Prostate gland (tissue), 2 donors: ENCODE results near the gene TCF7L2. TPM values are rescaled to one million over a fixed set of nuclear protein-coding genes. Genes with fewer than 3 reads are reported as not detected.

Source experiments
- DNase-seq: peaks from one replicate; pipeline ENCODE4 v3.0.0-alpha.2; 2019; ENCODE audit warnings: low spot score
- H3K27ac ChIP-seq, 2 donors: fragments of 200-600 bp; sonication (generic); 2 replicates each; pipeline ENCODE4 v1.5.1; 2017 to 2019
- H3K27me3 ChIP-seq: fragments of 200-600 bp; sonication (generic); replicated peaks from 2 replicates; pipeline ENCODE4 v1.5.1; 2019; ENCODE audit not compliant: insufficient read depth
- H3K36me3 ChIP-seq, 2 donors: fragments of 200-600 bp; sonication (generic); 1 replicate in 1 of 2; 2 replicates in 1 of 2; pipeline versions ENCODE4 v1.5.1 to v1.8.1; 2017 to 2019
- H3K4me1 ChIP-seq: fragments of 200-600 bp; sonication (generic); replicated peaks from 2 replicates; pipeline ENCODE4 v1.5.1; 2019
- H3K4me3 ChIP-seq, 2 donors: fragments of 200-600 bp; sonication (generic); 2 replicates each; pipeline ENCODE4 v1.5.1; 2017 to 2019
- H3K9me3 ChIP-seq: fragments of 200-600 bp; sonication (generic); 2 replicates; pipeline ENCODE4 v1.5.1; 2017
- POLR2A ChIP-seq: fragments of 450-650 bp; IDR thresholded peaks from one replicate; pipeline ENCODE4 v1.6.1; 2016; ENCODE audit warnings: antibody characterized with exemption, mild to moderate bottlenecking
- POLR2AphosphoS5 ChIP-seq: sonication (generic); formaldehyde crosslinking; IDR thresholded peaks from one replicate; pipeline ENCODE4 v1.6.1; 2017; ENCODE audit warnings: antibody characterized with exemption
- WGBS: methylation state at CpG from one replicate; pipeline ENCODE4 v1.1.5; 2018; 5-methylcytosine and 5-hydroxymethylcytosine counted together
- intact Hi-C: fragments of 100-400 bp; cut with DNase I; formaldehyde crosslinking; loops from one replicate; pipeline ENCODE4 v1.14.2; 2022
- total RNA-seq, 2 donors: library from RNA; depleted of rRNA; stranded (reverse); fragments of >200 nt; gene quantifications; one replicate each; pipeline ENCODE4 v1.1.0, GENCODE V29; 2016
- TF ChIP-seq, protein P1 (sequence below), 4 experiments: fragments of 200-600 bp in 2 of 4; fragments of 450-650 bp in 2 of 4; sonication (generic) in 2 of 4; IDR thresholded peaks; 1 replicate in 3 of 4; 2 replicates in 1 of 4; pipeline ENCODE4 v1.5.1; 2016 to 2019; ENCODE audit warnings: antibody characterized with exemption in 4 of 4, mild to moderate bottlenecking in 2 of 4, moderate library complexity in 2 of 4

The TCF7L2 gene
- total RNA-seq, 2 donors from 2014 or later: 9.8 to 29.8 TPM

GRCh38 chr10:113126229-113127201 lies 176.5 kb downstream of the TCF7L2 start:
- Histone ChIP-seq H3K4me1 (no peaks in the 10 kb centered on the region), H3K9me3 (no peaks in the 10 kb centered on the region), H3K36me3 (no peaks in the 10 kb centered on the region), H3K27ac (no peak overlapping the region), H3K4me3 (peak overlapping the region; percentile 19 to 23), H3K27me3 (no peaks in the 10 kb centered on the region)
- TF ChIP-seq POLR2A: no peak
- TF ChIP-seq, protein P1, sequence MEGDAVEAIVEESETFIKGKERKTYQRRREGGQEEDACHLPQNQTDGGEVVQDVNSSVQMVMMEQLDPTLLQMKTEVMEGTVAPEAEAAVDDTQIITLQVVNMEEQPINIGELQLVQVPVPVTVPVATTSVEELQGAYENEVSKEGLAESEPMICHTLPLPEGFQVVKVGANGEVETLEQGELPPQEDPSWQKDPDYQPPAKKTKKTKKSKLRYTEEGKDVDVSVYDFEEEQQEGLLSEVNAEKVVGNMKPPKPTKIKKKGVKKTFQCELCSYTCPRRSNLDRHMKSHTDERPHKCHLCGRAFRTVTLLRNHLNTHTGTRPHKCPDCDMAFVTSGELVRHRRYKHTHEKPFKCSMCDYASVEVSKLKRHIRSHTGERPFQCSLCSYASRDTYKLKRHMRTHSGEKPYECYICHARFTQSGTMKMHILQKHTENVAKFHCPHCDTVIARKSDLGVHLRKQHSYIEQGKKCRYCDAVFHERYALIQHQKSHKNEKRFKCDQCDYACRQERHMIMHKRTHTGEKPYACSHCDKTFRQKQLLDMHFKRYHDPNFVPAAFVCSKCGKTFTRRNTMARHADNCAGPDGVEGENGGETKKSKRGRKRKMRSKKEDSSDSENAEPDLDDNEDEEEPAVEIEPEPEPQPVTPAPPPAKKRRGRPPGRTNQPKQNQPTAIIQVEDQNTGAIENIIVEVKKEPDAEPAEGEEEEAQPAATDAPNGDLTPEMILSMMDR (IDR thresholded peaks at IDR 0.05): peak; percentile 67 to 87 (median 78)
- DNase-seq: peak; percentile 56
- 7% methylated on average over 47 of the region's 53 CpGs for WGBS
- intact Hi-C loops: loop anchor here (5.0 to 10.0 kb wide), 4 partner anchors 174 to 642 kb away; partner anchors contain the start of gene TCF7L2

DNA sequence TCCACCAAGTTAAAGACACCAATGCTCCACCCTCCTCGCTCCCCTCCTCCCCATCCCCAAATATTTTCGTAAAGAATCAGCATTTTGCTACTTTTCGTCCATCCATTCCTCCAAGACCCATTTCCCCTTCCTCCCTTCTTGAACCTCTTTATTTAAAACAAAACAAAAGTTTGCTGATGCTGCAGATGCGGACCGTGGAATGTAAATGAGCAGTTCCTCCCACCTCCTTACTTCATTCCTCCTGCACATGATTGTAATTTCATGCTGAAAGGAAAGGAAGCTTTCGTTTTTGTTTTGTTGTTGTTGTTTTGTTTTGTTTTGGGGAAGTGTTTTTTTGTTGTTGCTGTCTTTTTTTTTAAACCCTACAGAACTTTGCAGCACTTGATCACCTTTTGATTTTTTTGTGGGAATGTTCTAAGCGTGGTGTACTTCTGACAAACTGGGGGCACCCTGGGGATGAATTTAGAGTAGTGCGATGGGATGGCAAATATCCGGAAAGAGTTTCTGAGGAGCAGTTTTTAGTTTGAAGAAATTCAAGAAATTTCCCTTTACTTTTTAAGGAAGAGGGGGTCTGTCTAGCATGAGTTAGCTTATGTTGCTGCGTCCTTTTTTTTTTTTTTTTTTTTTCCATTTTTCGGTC lies 177.3 kb downstream of the TCF7L2 start:
- Histone ChIP-seq H3K27me3 (no peaks in the 10 kb centered on the region), H3K4me3 (no peak overlapping the region), H3K9me3 (no peaks in the 10 kb centered on the region), H3K27ac (peak overlapping the region in 1 of 2 donors; percentile 7), H3K4me1 (no peaks in the 10 kb centered on the region), H3K36me3 (no peaks in the 10 kb centered on the region)
- 76% methylated on average over 11 of the region's 11 CpGs for WGBS
- TF ChIP-seq POLR2AphosphoS5: no peak
- TF ChIP-seq, protein P1 (IDR thresholded peaks at IDR 0.05): no peak
- TF ChIP-seq POLR2A: no peak
- intact Hi-C loops: loop anchor here (5.0 to 10.0 kb wide), 4 partner anchors 175 to 643 kb away; partner anchors contain the start of gene TCF7L2
- no peak for DNase-seq

GRCh38 chr10:113127901-113128283 lies 177.8 kb downstream of the TCF7L2 start:
- H3K27ac ChIP-seq: peak overlapping the region; percentile 7 to 13

DNA sequence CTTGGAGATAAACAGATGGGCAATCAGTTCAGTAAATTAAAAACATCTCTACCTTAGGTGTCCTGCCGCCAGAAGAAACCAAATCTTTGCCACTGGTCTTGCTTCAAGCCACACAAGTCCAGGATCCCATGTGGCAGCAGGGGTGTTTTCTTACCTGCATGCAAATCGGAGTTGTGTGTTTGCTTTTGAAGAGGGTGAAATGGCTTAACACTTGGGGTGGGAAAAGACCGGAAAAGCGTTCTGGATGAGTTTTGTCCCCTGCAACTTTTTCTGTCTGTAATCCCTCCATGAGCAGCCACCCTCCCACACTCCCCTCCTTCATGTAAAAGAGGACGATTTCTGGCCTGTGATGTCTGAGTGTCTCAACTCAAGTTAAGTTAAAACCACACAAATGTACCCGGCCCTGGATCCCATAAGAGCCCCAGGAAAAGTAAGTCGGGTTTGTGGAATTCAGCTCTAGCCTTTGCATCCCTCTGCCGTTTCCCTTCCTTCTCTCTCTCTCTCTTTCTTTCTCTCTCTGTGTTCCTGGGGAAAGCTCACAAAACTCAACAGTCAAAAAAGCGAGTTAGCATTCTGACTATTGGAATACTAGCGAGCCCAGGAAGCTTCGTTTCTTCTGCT lies 178.5 kb downstream of the TCF7L2 start:
- WGBS: 61% methylated on average over 11 of the region's 11 CpGs
- TF ChIP-seq POLR2A (no peak), POLR2AphosphoS5 (no peak)
- TF ChIP-seq, protein P1 (IDR thresholded peaks at IDR 0.05): no peak
- Histone ChIP-seq H3K4me3 (no peak overlapping the region), H3K4me1 (no peaks in the 10 kb centered on the region), H3K27me3 (no peaks in the 10 kb centered on the region), H3K36me3 (no peaks in the 10 kb centered on the region), H3K27ac (peak overlapping the region; percentile 17 to 21), H3K9me3 (no peaks in the 10 kb centered on the region)
- intact Hi-C loops: loop anchor here (2.0 to 10.0 kb wide), 5 partner anchors 176 to 644 kb away; partner anchors contain the start of gene TCF7L2
- DNase-seq: no peak

More at GRCh38 chr10:113127901-113128283, 177.8 kb downstream of the TCF7L2 start:
- Histone ChIP-seq H3K27me3 (no peaks in the 10 kb centered on the region), H3K4me3 (no peak overlapping the region), H3K36me3 (no peaks in the 10 kb centered on the region), H3K9me3 (no peaks in the 10 kb centered on the region), H3K4me1 (no peaks in the 10 kb centered on the region)
- DNase-seq: no peak
- 94% methylated on average over 6 of the region's 6 CpGs for WGBS
- intact Hi-C loops: loop anchor here (2.0 to 10.0 kb wide), 5 partner anchors 176 to 643 kb away; partner anchors contain the start of gene TCF7L2
- TF ChIP-seq POLR2A (no peak), POLR2AphosphoS5 (no peak)
- TF ChIP-seq, protein P1 (IDR thresholded peaks at IDR 0.05): no peak
